ENCODE results near the gene TPP1.

DNA sequence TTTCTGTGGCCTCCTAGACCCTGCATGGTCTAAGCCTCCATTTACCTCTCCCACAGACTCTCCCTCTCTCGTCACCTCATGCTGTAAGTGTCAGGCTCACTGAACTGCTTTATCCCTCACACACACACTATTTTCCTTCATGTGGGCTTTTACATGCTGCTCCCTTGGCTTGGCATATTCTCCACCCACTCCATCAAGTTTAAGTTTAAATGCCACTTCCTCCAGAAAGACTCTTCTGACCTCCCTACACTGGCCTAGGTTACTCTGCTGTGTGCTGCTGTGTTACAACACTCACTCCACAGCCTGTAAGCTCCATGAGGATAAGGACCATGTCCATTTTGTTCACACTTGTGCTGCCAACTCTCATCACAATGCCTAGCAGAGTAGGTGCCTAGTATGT is 33.9 kb upstream of the TPP1 start:
- TF ChIP-seq, protein P1, sequence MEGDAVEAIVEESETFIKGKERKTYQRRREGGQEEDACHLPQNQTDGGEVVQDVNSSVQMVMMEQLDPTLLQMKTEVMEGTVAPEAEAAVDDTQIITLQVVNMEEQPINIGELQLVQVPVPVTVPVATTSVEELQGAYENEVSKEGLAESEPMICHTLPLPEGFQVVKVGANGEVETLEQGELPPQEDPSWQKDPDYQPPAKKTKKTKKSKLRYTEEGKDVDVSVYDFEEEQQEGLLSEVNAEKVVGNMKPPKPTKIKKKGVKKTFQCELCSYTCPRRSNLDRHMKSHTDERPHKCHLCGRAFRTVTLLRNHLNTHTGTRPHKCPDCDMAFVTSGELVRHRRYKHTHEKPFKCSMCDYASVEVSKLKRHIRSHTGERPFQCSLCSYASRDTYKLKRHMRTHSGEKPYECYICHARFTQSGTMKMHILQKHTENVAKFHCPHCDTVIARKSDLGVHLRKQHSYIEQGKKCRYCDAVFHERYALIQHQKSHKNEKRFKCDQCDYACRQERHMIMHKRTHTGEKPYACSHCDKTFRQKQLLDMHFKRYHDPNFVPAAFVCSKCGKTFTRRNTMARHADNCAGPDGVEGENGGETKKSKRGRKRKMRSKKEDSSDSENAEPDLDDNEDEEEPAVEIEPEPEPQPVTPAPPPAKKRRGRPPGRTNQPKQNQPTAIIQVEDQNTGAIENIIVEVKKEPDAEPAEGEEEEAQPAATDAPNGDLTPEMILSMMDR (IDR thresholded peaks at IDR 0.05 in 8 of 11, conservative IDR thresholded peaks at IDR 0.05 in 3 of 11): no peak
- TF ChIP-seq POLR2A (IDR thresholded peaks at IDR 0.05): no peak
